Activated T-cell treated with anti-CD3 and anti-CD28 coated beads, Interleukin-2, amount 50 U/mL, for 72 hours (primary cell): ENCODE data around the gene CDK18. TPM values are rescaled to one million over a fixed set of nuclear protein-coding genes. Genes with fewer than 3 reads are reported as not detected.

ENCODE experiments used
- ATAC-seq, 2 donors: fragments of 150-1000 bp; cut with Tn5 transposase; replicated peaks in 1 of 2; 2 replicates each; pipeline ENCODE4 v1.10.0; 2021; ENCODE audit warnings: moderate library complexity in 2 of 2, mild to moderate bottlenecking in 1 of 2
- DNase-seq, 2 donors: peaks; one replicate each; pipeline ENCODE4 v3.0.0; 2021 to 2022; ENCODE audit warnings: mixed read lengths in 1 of 2
- H3K27ac Mint-ChIP-seq: one replicate; pipeline ENCODE4 v1.8.0; 2022; ENCODE audit warnings: mild to moderate bottlenecking, moderate library complexity, mixed read lengths
- H3K27me3 Mint-ChIP-seq: one replicate; pipeline ENCODE4 v1.8.0; 2022; ENCODE audit warnings: low read depth, mixed read lengths
- H3K36me3 Mint-ChIP-seq, 2 donors: one replicate each; pipeline ENCODE4 v1.8.0; 2022; ENCODE audit warnings: mixed read lengths in 2 of 2, mild to moderate bottlenecking in 1 of 2; ENCODE audit not compliant: insufficient read depth in 2 of 2
- H3K4me1 Mint-ChIP-seq: one replicate; pipeline ENCODE4 v1.8.0; 2022; ENCODE audit warnings: low read depth, mixed read lengths
- H3K4me3 Mint-ChIP-seq, 2 donors: one replicate each; pipeline ENCODE4 v1.8.0; 2022; ENCODE audit warnings: mild to moderate bottlenecking in 2 of 2, mixed read lengths in 2 of 2, moderate library complexity in 2 of 2
- H3K9me3 Mint-ChIP-seq, 2 donors: one replicate each; pipeline ENCODE4 v1.8.0; 2022; ENCODE audit warnings: mixed read lengths in 2 of 2
- total RNA-seq, 2 donors: library from RNA; stranded (reverse); gene quantifications; one replicate each; pipeline ENCODE4 v1.2.3, GENCODE V29; 2022

Gene CDK18
- total RNA-seq, 2 donors from 2014 or later: 2.3 to 3.3 TPM

DNA sequence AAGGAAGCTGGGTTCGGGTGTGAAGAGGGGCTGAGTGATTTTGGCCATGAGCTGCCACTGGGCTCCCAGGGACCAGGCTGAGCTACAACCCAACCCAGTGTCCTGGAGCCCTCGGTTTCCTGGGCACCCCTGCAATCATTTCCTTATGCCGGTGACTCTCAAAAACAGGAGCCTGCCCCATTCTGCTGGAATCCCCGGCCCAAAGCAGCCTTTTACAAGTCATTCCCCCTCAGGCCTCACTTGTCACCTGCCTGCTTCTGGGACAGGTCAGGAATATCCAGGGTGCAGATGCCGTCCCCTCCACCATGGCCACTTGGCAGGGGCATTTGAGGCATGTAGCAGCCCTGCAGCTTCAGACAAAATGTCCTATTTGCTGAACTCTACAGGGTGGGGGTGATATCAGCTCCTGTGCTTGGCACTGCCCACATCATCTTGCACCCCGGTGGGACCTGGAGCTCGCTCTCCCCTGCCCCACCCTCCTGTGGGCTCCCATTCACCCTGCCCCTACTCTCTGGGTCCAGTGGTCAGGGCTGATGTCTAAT is 30.0 kb downstream of the CDK18 start:
- ATAC-seq (no peak), DNase-seq (no peak)
- Mint-ChIP-seq H3K4me3 (no peak overlapping the region), H3K36me3 (no peaks in the 10 kb centered on the region), H3K9me3 (no peaks in the 10 kb centered on the region), H3K27me3 (peaks cover 7% of the 10 kb centered on the region), H3K27ac (no peak overlapping the region), H3K4me1 (peaks cover 11% of the 10 kb centered on the region)

DNA sequence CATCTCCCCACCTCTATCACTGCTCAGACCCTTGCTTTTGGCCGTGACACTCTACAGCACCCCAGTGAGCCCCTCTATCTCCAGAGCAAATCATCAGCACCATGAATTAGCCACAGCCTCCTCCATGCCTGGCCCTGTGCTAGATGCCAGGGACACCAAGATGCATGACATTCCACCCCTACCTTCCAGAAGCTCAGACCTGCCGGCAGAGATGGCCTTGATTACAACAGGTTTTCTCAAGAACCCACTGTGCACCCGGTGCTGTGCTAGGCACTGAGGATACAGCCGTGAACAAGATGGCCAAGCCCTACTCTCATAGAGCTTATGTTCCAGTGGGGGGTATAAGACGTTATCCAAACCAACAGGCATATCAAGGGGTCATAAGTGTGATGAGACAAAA is 30.6 kb downstream of the CDK18 start:
- no peak overlapping the region for H3K4me3 Mint-ChIP-seq
- no peak overlapping the region for H3K27ac Mint-ChIP-seq
- no peak for DNase-seq
- peaks cover 7% of the 10 kb centered on the region for H3K27me3 Mint-ChIP-seq
- no peaks in the 10 kb centered on the region for H3K36me3 Mint-ChIP-seq
- peaks cover 9% of the 10 kb centered on the region for H3K4me1 Mint-ChIP-seq
- H3K9me3 Mint-ChIP-seq: no peaks in the 10 kb centered on the region
- no peak for ATAC-seq

DNA sequence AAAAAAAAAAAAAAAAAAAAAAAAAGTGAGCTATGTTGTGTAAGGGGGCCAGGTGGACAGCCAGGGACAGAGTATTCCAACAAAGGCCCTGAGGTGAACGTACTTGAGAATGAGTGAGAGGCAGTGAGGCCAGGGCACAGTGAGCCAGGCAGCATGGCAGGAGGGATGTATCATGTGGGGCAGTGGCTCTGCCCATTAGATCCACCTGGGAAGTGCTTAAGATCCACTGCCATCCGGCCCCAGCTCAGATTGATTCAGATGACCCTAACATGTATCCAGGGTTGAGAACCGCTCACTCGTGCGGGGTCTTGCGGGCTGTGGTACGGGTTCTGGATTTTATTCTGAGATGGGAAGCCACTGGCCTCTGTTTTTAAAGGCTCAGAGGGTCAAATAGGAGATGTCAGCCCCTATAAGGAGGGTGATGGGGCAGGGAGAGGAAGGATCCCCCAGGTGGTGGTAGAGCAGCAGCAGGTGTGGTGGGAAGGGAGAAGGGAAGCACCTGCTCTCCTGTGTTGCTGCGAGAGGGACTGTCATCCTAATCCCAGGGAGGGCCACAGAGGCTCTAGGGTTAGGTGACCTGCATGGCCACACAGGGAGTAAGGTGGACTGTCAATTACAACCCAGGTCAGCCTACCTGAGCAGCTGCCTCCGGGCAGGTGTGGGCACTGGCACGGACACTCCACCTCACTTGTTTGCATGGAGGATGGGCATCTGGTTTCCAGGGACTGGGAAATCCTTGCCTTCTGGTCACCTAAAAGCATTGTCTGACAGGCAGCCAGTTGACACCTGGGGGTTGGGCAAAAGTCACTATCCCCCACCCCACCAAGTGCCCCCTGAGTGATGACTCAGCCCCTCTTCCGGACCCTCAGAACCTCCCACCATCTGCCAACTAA is 31.6 kb downstream of the CDK18 start:
- Mint-ChIP-seq H3K4me3 (no peak overlapping the region), H3K9me3 (no peaks in the 10 kb centered on the region)

DNA sequence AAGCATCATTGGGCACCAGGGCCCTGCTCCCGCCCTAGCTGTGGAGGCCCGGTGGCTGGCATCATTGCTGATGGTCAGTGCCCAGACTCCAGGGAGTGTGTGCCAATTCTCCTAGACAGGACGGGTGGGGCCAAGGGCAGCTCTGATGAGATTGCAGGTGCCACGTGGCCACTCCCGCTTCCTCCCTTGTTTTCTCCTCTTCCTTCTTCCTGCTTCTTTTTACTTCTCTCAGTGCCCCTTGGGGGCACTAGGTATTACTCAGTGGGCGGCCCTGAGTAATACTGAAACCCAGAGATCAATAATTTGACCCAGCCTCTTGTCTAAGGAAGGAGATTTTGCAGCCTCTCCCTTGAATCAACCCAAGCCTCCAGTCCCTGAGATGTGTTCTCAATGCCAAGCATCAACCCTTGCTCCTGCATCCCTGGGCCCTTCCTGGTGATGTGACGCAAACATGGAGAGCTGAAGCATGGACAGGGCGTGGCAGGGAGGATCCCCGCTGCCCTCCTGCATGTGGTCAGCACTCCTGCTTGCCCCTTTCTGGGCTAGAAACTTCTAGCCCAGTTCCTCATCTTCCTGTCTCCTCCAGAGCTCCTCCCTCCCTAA is 32.4 kb downstream of the CDK18 start:
- Mint-ChIP-seq H3K4me1 (peaks cover 9% of the 10 kb centered on the region), H3K36me3 (no peaks in the 10 kb centered on the region), H3K27ac (no peak overlapping the region), H3K4me3 (no peak overlapping the region), H3K27me3 (peaks cover 16% of the 10 kb centered on the region), H3K9me3 (no peaks in the 10 kb centered on the region)
- DNase-seq (no peak), ATAC-seq (peak in 1 of 2 donors; percentile 31)

More for the DNA sequence above, 31.6 kb downstream of the CDK18 start:
- ATAC-seq: no peak
- Mint-ChIP-seq H3K27me3 (peaks cover 9% of the 10 kb centered on the region), H3K36me3 (no peaks in the 10 kb centered on the region), H3K4me1 (peaks cover 9% of the 10 kb centered on the region), H3K27ac (no peak overlapping the region)
- DNase-seq: no peak

DNA sequence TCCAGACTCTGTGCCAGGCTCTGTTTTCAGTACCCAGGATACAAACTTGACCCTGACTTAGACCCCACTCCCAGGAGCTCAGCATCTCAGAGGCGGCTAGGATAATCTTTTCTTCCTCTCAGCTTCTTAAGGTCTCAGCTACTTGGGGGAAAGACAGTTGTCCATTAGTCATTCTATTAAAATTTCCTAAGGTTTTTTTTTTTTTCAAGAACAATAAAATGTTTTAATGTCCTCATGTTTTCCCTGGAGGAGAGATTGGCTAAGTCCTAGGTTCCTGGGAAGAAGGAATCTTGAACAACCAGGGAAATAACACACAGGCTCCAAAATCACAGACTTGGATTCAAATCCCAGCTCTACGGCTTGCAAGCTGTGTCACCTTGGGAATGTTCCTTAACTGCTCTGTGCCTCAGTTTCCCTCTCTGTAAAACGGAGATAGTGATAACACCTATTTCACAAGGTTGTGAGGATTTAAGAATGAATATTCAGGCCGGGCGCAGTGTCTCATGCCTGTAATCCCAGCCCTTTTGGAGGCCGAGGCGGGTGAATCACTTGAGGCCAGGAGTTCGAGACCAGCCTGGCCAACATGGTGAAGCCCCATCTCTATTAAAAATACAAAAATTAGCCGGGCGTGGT is 33.0 kb downstream of the CDK18 start:
- Mint-ChIP-seq H3K4me3 (no peak overlapping the region), H3K36me3 (no peaks in the 10 kb centered on the region), H3K9me3 (no peaks in the 10 kb centered on the region), H3K27ac (no peak overlapping the region), H3K4me1 (peaks cover 9% of the 10 kb centered on the region), H3K27me3 (peaks cover 21% of the 10 kb centered on the region)
- DNase-seq (no peak), ATAC-seq (no peak)

DNA sequence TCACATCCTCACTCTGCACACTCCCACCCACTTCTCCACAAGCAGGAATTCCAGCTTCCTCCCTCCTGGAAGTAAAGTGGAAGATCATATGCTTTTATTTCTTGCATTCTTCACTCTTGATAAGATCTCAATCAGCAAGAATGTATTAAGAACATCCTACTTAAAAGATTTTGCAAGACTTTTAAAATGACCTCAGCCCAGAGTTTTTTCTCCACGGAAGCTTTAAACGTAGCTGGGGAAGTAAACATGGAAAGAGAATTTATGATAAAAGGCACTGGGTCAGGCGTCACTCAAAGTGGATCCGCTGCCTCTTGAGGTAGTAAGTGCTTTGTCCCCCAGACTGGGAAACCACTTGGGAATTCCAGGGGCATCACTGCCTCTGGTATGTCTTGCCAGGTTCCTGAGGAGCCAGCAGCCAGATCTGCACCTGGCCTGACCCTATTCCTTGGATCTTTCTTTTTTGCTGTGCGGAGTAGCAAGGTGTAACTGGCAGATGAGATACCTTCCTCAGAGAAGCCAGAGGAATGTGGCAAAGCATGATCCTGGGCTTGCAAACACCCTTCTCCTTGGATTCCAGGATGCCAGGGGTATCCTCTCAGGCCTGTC is 33.9 kb downstream of the CDK18 start:
- no peak overlapping the region for H3K27ac Mint-ChIP-seq
- no peaks in the 10 kb centered on the region for H3K9me3 Mint-ChIP-seq
- ATAC-seq: no peak
- peaks cover 21% of the 10 kb centered on the region for H3K27me3 Mint-ChIP-seq
- DNase-seq: no peak
- H3K36me3 Mint-ChIP-seq: no peaks in the 10 kb centered on the region
- H3K4me1 Mint-ChIP-seq: peaks cover 13% of the 10 kb centered on the region
- H3K4me3 Mint-ChIP-seq: no peak overlapping the region

DNA sequence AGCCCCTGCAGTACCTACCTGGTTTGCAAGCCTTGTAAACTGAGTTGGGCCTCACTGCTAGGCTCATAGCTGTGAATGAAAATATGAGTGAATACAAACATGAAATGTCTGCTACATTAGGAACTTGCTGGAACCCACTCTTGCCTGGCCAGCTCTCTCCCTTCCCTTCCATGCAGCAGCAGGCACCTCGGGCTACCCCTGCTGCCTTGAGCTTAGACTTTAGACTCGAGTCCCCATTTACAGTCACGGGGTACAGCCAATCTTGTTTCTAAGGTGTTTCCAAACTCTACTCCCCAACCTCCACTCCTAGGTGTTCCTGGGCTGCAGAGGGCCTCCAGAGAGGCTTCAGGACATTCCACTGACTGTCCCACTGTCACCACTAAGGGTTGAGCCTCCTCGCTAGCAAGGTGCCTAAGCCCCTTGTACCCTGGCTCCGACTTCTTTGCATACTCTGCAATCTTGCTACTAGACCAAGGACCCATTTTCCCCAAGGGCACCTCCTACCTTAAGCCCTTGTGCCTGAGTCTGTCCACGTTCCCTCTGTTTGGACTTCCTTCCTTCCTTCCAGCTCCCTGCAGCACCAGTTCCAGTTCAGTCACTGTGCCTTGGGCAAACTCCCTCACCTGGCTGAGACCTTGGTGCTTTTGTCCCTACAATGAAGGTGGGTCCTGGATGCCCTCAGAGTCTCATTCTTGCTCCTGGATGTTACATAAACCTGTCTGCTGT is 36.9 kb downstream of the CDK18 start:
- no peaks in the 10 kb centered on the region for H3K36me3 Mint-ChIP-seq
- DNase-seq: no peak
- H3K27ac Mint-ChIP-seq: no peak overlapping the region
- no peak for ATAC-seq
- H3K27me3 Mint-ChIP-seq: peaks cover 32% of the 10 kb centered on the region
- no peak overlapping the region for H3K4me3 Mint-ChIP-seq
- no peaks in the 10 kb centered on the region for H3K9me3 Mint-ChIP-seq
- H3K4me1 Mint-ChIP-seq: peaks cover 18% of the 10 kb centered on the region

DNA sequence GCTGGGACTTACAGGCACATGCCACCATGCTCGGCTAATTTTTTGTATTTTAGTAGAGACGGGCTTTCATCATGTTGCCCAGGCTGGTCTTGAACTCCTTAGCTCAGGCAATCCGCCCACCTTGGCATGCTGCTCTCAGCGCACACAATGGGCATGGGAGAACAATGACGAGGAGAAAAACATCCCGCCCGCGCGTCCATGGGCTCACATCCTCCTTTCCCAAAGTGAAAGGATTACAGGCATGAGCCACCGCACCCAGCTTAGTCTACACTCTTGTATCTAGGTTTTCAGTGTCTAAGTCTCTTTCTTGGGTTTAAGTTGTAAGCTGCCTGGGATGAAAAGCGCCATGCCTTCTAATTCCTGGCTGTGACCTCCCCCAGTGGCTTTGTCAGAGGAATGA is 37.9 kb downstream of the CDK18 start:
- Mint-ChIP-seq H3K9me3 (no peaks in the 10 kb centered on the region), H3K27me3 (peaks cover 27% of the 10 kb centered on the region), H3K4me1 (peaks cover 10% of the 10 kb centered on the region), H3K36me3 (no peaks in the 10 kb centered on the region), H3K27ac (no peak overlapping the region), H3K4me3 (no peak overlapping the region)
- DNase-seq (no peak), ATAC-seq (no peak)

DNA sequence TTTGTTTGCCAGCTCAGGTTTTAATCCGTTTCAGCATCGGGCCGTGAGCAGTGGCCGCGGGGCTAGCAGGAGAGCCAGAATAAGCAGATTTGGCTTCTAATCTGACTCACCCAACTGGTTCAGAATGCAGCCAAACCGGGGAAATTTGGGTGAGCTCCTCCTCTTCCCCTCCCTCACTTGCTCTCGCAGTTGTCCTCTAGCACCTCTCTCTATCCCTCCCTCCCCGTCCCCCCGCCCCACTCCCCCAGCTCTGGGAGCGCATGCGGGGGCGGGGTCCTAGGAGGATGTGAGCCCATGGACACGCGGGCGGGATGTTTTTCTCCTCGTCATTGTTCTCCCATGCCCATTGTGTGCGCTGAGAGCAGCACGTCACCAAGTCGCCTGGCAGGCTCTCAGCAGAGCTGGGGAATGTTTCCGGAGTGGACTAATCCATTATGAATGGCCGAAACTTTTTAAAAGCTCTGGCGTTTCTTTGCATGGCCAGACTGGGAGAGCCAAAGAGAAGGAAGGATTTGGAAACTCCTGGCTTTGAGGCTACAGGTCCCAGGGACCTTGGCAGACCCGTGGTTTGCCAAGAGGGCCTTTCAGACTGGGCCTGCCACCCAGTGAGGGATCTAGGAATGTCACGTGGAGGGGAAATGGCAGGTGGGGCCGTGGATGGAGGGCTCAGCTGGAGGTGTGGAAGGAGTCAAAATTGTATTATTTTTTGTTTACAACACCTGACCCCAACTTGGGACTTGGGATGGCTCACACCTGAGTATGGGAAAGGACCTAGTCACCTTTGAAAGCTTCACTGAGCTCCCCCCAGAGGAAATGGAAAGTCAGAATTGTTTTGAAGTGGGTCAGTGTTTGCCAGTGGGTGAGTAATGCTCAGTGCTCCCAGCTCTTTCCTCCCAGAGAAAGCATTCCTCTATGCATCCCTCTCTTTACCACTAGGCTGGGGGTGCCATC is 39.2 kb downstream of the CDK18 start:
- Mint-ChIP-seq H3K27ac (no peak overlapping the region), H3K4me1 (peaks cover 9% of the 10 kb centered on the region), H3K9me3 (no peaks in the 10 kb centered on the region), H3K36me3 (no peaks in the 10 kb centered on the region), H3K4me3 (peak overlapping the region; percentile 69 to 76), H3K27me3 (peaks cover 28% of the 10 kb centered on the region)
- ATAC-seq: peak; percentile 82 to 86
- peak; percentile 37 to 38 for DNase-seq

DNA sequence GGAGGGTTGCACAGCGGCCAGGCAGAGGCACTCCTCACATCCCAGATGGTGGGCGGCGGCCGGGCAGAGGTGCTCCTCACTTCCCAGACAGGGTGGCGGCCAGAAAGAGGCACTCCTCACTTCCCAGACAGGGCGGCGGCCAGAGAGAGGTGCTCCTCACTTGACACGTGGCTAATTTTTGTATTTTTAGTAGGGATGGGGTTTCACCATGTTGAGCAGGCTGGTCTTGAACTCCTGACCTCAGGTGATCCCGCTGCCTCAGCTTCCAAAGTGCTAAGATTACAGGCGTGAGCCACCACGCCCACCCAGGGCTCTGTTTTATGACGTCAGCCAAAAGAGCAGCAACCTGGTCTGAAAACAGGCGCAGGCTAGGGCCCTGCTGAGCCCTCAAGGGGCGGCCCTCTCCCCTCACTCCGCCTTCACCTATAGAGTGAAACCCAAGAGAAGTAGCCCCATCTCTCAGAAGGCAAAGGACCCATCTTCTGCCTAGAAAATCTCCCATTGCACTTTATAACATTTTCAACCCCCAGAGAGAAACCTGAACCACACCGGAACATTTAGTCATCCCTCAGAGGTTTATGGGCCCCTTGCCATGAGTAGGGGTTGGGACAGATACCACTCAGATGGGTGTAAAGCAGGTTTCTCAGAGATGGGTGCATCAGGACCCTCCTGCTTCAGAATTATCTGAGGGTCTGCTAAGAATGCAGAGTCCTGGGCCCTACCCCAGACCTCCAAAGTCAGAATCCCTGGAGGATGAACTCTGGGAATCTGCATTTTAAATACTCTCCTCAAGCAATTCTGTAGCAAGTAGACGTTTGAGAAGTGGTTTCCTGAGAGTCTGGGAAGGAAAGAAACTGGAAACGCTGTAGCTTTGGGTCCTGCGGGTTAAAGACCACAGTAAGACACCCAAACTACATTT is 40.8 kb downstream of the CDK18 start:
- H3K27me3 Mint-ChIP-seq: peaks cover 40% of the 10 kb centered on the region
- H3K36me3 Mint-ChIP-seq: no peaks in the 10 kb centered on the region
- DNase-seq (no peak), ATAC-seq (no peak)
- H3K27ac Mint-ChIP-seq: no peak overlapping the region
- H3K9me3 Mint-ChIP-seq: no peaks in the 10 kb centered on the region
- H3K4me3 Mint-ChIP-seq: no peak overlapping the region
- peaks cover 9% of the 10 kb centered on the region for H3K4me1 Mint-ChIP-seq

DNA sequence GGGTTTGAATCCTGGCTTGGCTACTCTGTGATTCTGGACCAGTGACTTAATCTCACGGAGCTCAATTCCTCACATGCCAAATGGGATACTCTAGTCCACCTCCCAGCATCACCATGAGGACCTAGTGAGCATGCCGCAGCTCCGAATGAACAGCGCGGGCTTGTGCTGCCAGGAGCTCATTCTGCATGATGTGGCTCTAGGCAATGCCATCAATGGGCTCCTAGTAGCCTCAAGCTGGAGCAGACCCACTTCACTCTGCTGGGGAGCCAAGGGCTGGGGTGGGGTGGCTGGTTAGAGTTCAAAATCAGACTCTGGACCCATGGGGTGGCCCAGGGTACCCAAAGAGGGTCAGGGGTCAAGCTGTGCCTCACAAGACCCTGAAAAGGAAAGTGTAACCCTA is 41.5 kb downstream of the CDK18 start:
- DNase-seq: no peak
- Mint-ChIP-seq H3K9me3 (no peaks in the 10 kb centered on the region), H3K36me3 (no peaks in the 10 kb centered on the region), H3K27ac (no peak overlapping the region), H3K27me3 (peaks cover 39% of the 10 kb centered on the region), H3K4me1 (peaks cover 9% of the 10 kb centered on the region), H3K4me3 (no peak overlapping the region)
- no peak for ATAC-seq
